Epidermal melanocyte (primary cell): ENCODE measurements around the gene MYO5B.

ENCODE experiments used
- DNase-seq: peaks from one replicate; pipeline ENCODE4 v3.0.0; 2011; ENCODE audit warnings: low spot score; ENCODE audit not compliant: insufficient read length

Gene MYO5B

GRCh38 chr18:49924293-49924983, 270.5 kb downstream of the MYO5B start:
- no peak for DNase-seq

- DNase-seq, result no peak
Measured at GRCh38 chr18:49922228-49922627, 272.7 kb downstream of the MYO5B start.

- DNase-seq, result no peak
Measured at GRCh38 chr18:49921318-49921985, 273.5 kb downstream of the MYO5B start.

- no peak for DNase-seq
Measured at GRCh38 chr18:49920731-49921130, 274.2 kb downstream of the MYO5B start.

GRCh38 chr18:49917742-49918141, 277.2 kb downstream of the MYO5B start:
- DNase-seq, result no peak

- no peak for DNase-seq
Measured at GRCh38 chr18:49915352-49915751, 279.6 kb downstream of the MYO5B start.

GRCh38 chr18:49913221-49913620, 281.7 kb downstream of the MYO5B start:
- DNase-seq, result no peak

- no peak for DNase-seq
Measured at GRCh38 chr18:49911427-49911826, 283.5 kb downstream of the MYO5B start.

- no peak for DNase-seq
Measured at GRCh38 chr18:49910986-49911385, 284.0 kb downstream of the MYO5B start.

GRCh38 chr18:49910019-49910418, 284.9 kb downstream of the MYO5B start:
- no peak for DNase-seq

- DNase-seq, result no peak
Measured at GRCh38 chr18:49907346-49907929, 287.5 kb downstream of the MYO5B start.

- no peak for DNase-seq
Measured at GRCh38 chr18:49905771-49906170, 289.2 kb downstream of the MYO5B start.

GRCh38 chr18:49904871-49905555, 289.9 kb downstream of the MYO5B start:
- DNase-seq, result no peak

GRCh38 chr18:49901862-49902340, 293.0 kb downstream of the MYO5B start:
- DNase-seq, result no peak

- no peak for DNase-seq
Measured at GRCh38 chr18:49899657-49900330, 295.2 kb downstream of the MYO5B start.

- peak; percentile 65 for DNase-seq
Measured at GRCh38 chr18:49898421-49898820, 296.5 kb downstream of the MYO5B start.

GRCh38 chr18:49894517-49895226, 300.3 kb downstream of the MYO5B start:
- DNase-seq, result no peak

- DNase-seq, result no peak
Measured at GRCh38 chr18:49893036-49893435, 301.9 kb downstream of the MYO5B start.

- DNase-seq, result no peak
Measured at GRCh38 chr18:49892148-49892924, 302.6 kb downstream of the MYO5B start.

GRCh38 chr18:49890041-49890440, 304.9 kb downstream of the MYO5B start:
- no peak for DNase-seq
